Activated CD4-positive, CD25-positive, alpha-beta regulatory T cell treated with anti-CD3 and anti-CD28 coated beads, Interleukin-2, amount 50 U/mL, for 24 hours (primary cell): Measurements from ENCODE around the gene ZNF444.
"Not testable (repeated sequence)": the region's sequence is repeated elsewhere in the genome, so short reads cannot be mapped to it uniquely, and the experiment has no call there.

ENCODE experiments used
- ATAC-seq, 2 donors: fragments of 150-1000 bp; cut with Tn5 transposase; one replicate each; pipeline ENCODE4 v1.10.0; 2021; ENCODE audit warnings: mild to moderate bottlenecking in 1 of 2, moderate library complexity in 1 of 2

Gene ZNF444

GRCh38 chr19:56148096-56148495, 7.0 kb downstream of the ZNF444 start:
- no peak for ATAC-seq

DNA sequence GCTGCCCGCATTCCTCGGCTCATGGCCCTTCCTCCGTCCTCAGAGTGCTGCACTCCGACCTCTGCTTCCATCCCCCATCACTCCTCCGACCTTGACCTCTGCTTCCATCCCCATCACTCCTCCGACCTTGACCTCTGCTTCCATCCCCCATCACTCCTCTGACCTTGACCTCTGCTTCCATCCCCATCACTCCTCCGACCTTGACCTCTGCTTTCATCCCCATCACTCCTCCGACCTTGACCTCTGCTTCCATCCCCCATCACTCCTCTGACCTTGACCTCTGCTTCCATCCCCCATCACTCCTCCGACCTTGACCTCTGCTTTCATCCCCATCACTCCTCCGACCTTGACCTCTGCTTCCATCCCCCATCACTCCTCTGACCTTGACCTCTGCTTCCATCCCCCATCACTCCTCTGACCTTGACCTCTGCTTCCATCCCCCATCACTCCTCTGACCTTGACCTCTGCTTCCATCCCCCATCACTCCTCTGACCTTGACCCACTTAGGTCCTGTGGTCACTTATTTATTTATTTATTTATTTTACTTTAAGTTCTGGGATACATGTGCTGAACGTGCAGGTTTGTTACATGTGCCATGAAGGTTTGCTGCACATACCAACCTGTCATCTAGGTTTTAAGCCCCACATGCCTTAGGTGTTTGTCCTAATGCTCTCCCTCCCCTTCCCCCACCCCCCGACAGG, 8.0 kb downstream of the ZNF444 start:
- not testable (repeated sequence) for ATAC-seq

- ATAC-seq, result no peak
Measured at GRCh38 chr19:56149656-56150038, 8.6 kb downstream of the ZNF444 start.

DNA sequence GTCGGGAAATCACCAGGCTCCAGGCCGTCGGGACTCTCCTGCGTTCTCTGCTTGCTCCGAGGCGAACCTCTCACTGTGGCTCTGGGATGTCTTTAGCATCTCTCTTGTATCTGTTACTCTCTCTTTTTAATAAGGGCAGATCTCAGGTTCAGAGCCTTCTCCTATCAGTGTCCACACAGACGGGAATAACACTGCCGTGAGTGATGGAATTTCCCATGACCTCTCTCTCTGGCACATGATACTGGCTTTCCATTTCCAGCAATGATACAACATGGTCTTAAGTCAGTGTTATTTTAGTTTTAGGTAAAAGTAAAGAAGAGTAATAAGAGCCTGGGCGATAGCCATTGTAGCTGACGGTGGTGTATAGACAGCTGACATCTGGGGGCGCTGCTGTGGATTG, 9.3 kb downstream of the ZNF444 start:
- no peak for ATAC-seq

- ATAC-seq, result no peak
Measured at GRCh38 chr19:56152644-56153043, 11.6 kb downstream of the ZNF444 start.

DNA sequence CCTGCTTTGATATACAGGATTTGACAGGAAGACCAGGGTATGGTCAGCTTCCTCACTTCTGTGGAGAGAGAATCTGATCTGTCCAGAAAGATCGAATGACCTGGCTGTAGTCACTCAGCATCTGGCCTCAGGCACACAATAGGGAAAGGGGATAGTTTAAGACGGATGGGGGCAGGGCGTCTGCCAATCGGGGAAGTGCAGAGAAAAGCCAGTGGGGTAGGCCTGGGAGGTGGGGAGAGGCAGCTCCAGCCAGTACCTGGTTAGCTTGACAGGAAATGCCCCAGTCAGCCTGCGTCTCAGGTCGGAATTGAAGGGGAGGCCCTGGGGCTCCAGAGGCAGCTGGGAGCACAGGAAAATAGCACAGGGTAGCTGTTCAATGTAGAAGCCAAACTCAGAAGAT, 12.4 kb downstream of the ZNF444 start:
- ATAC-seq, result no peak

DNA sequence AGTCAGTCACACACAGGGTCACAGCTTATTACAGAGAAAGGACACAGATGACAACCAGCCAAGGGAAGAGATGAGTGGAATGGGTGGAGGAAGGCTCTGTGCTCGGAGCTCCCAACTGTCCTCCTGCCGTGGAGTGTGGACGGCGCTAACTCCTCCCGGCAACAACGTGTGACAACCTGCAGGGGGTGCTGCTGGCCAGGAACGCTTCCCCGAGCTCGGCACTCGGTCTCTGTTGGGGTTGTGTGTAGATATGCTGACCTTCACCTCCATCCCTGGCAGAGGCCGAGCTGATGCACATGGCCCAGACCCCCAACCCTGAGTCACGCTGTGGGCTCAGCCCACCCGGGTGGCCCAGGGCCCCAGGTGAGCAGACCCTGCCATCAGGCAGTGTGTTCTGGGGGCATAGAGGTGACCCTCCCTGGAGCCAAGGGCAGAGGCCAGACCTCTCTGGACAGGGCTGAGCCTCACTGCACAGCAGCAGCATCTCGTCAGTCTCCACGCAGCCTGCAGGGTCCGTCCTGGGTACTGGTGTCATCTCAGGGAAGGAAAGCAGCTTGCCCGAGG, 14.1 kb downstream of the ZNF444 start:
- ATAC-seq, result no peak

- ATAC-seq, result no peak
Measured at GRCh38 chr19:56156768-56157167, 15.7 kb downstream of the ZNF444 start.

- ATAC-seq, result no peak
Measured at GRCh38 chr19:56158170-56158757, 17.2 kb downstream of the ZNF444 start.

- ATAC-seq, result no peak
Measured at GRCh38 chr19:56159009-56159559, 18.0 kb downstream of the ZNF444 start.

- ATAC-seq, result no peak
Measured at GRCh38 chr19:56159622-56160271, 18.7 kb downstream of the ZNF444 start.

DNA sequence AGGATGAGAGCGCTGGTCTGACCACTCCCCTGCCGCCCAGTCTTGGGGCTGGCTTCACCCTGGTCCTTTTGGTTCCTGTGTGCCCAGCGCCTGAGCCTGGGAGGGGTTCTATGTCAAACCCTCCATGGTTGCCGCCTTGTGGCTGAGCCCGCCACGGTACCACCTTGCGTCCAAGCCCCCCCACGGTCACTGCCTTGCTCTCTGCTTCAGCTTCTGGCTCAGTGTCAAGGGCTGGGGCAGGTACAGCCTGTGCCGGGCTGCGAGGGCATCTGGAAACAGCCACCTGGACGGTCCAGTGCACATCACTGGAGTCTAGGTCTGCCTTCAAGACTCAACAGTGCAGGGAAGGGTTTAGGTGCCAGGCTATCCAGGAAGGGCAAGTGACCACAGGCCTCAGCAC, 20.4 kb downstream of the ZNF444 start:
- no peak for ATAC-seq

- peak; percentile 82 to 86 for ATAC-seq
Measured at GRCh38 chr19:56162258-56162657, 21.2 kb downstream of the ZNF444 start.

- ATAC-seq, result no peak
Measured at GRCh38 chr19:56163097-56163496, 22.0 kb downstream of the ZNF444 start.

- ATAC-seq, result no peak
Measured at GRCh38 chr19:56167064-56167578, 26.0 kb downstream of the ZNF444 start.

DNA sequence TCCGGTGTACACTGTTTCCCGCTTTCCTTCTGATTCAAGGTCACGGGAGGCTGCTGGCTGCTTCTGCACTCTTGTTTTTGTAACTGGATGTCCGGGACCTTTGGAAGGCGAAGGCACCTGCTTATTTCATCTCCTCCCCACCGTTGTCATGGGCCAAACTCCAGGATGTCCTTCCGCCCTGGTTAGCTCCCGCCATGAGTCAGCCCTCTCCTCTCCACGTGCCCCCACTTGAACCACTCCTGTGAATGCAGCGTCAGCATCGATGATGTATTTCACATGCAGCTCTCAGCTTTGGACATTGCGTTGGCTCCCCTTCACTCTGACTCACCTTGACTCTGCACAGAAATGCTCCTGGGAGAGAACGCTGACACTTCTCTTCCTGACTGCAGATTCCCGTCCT, 29.2 kb downstream of the ZNF444 start:
- no peak for ATAC-seq

DNA sequence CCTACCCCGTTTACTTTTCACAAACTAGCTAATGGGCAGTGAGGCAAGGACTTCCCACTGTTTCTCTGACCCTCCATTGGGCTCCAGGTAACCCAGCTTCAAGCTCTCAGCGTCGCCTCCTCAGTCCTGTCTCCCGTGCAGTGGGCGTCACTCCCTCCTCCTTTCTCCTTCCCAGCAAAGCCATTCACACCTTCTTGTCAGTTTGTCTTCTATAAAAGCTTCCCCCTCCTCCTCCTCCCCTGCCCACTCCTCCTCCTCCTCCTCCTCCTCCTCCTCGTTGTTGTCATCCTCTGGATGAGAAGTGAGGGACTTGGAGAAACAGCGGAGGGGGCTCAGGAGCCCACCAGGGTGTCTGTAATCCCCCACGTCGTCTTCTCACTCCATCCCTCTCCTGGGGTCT, 33.0 kb downstream of the ZNF444 start:
- ATAC-seq, result no peak

DNA sequence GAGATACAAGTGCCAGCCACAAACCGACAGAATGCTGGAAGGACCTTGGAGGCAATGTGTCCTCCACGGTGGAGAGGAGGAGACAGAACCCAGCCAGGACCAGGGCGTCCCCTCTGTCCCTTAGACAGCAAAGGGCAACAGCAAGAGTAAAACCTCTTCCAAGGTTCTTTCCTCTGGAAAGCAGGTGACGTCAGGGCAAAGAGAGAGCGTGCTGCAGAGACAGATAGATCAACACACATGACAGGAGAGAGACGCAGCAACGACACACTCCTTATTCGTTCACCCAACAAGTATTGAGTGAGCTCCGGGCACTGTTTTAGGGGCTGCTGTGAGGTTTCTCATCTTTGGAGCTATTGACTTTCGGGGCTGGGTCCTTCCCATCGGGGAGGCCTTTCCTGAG, 33.5 kb downstream of the ZNF444 start:
- ATAC-seq, result no peak

GRCh38 chr19:56175861-56176307, 34.8 kb downstream of the ZNF444 start, which contains the start of gene GALP:
GALP (plus strand) TSS chr19:56176008; CDS start chr19:56177109, 1,101 bp downstream.
- ATAC-seq, result not testable (repeated sequence)

GRCh38 chr19:56176310-56176709, 35.2 kb downstream of the ZNF444 start:
- not testable (repeated sequence) for ATAC-seq

DNA sequence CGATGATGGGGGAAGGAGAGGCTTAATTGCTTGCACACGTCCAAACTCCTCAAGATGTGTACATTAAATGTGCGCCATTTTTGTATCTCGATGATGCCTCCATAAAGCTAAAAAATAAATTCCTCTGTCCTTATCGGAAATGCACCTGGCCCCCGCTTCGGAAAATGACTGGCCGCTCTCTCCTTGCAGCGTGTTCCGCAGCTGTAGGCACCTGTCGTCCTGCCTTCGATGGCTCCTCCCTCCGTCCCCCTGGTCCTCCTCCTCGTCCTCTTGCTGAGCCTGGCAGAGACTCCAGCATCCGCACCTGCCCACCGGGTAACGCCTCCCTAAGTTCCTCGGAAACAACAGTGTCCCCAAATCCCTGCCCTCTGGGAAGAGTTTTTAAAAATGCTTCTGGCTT, 35.8 kb downstream of the ZNF444 start:
- ATAC-seq, result no peak

DNA sequence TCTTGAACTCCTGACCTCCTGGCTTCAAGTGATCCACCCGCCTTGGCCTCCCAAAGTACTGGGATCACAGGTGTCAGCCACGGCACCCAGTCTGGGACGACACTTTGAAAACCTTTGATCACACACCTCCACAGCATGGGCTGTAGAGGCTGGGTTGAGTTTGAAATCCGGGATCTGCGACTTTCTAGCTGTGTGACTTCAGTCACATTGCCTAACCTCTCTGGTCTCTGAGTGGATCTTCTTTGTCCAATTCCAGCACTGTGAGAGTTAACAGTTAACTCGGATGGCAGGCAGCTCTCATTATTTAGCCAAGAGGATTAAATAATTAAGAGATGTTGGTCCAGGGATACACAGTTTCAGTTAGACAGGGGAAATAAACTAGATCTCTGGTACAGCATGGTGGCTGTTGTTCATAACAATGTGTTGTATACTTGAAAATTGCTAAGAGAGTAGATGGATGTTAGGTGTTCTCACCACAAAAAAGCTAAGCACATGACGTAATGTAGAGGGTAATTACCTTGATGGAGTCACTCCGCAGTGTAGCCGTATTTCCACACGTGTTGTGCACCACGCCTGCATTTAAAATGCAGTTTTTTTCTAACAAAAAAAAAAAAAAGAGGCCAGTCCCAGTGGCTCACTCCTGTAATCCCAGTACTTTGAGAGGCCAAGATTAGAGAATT, 36.6 kb downstream of the ZNF444 start:
- ATAC-seq, result no peak

DNA sequence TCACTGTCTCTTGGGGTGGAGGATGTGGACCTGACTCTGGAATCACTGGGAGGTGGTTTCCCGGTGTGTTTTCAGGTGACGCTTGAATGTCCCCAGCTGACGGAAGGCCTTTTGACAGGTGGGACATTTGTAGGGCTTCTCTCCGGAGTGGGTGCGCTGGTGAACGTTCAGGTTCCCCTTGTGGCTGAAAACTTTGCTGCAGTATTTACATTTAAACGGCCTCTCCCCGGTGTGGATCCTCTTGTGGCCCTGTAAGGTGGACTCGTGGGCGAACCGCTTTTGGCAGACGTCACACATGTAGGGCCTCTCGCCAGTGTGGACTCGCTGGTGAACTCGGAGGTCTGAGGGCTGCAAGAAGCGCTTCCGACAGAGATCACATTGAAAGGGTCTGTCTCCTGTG, 48.7 kb downstream of the ZNF444 start:
- ATAC-seq, result no peak
